GM21786 (cell line): ENCODE results near the gene ARHGEF37.

ENCODE experiments used
- ATAC-seq: cut with Tn5 transposase; IDR thresholded peaks from one replicate; pipeline ENCODE4 v1.9.1; 2021; ENCODE audit not compliant: unreplicated experiment

ARHGEF37 gene

DNA sequence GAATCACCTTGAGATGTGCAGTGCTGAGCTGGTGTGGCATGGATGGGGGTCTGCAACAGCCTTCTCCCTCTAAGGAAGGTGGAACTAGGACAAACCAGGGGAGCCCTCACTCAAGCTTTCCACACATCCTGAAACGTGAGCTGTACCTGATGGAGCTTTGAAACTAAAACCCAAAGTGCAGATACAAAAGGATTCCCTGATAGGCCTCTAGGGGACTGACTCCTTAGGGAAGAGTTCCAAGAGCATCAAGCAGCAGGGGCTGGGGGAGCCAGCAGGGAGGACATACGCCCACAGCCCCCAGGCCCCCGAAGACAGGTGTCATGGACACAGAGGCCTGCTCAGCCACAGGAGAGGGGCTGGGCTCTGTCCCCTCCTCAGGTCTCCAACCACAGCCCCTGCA lies 17.7 kb downstream of the ARHGEF37 start:
- no peak for ATAC-seq

DNA sequence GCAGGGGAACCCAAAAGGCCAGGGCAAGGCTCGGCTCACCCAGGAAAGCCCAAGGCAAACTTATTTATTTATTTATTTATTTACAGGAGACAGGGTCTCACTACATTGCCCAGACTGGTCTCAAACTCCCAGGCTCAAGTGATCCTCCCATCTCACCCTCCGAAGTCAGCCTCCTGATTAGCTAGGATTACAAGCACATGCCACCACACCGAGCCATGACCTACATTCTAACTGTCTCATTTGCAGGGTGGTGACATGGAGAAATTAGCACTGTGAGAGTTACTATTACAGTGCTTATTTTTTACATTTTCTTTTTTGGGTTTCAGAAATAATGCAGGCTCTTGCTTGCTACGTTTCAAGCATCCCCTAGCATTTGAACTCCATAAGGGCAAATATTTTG lies 18.1 kb downstream of the ARHGEF37 start:
- ATAC-seq, result no peak

DNA sequence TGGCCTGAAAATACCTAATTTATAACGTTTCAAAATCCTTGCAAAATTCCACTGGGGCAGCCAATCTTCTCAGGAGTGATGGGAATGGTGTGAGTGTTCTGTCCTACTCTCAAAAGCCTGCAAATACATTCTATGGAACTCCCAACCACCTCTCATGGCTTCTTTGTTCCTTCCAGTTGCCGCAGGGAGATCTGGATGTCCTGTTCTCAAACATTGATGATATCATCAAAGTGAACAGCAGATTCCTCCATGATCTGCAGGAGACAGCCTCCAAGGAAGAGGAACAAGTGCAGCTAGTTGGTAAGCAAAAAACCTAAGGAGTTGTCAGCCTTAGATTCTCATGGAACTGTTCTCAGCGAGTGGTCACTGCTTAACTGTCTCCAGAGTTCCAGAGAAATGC lies 19.6 kb downstream of the ARHGEF37 start:
- ATAC-seq, result no peak

DNA sequence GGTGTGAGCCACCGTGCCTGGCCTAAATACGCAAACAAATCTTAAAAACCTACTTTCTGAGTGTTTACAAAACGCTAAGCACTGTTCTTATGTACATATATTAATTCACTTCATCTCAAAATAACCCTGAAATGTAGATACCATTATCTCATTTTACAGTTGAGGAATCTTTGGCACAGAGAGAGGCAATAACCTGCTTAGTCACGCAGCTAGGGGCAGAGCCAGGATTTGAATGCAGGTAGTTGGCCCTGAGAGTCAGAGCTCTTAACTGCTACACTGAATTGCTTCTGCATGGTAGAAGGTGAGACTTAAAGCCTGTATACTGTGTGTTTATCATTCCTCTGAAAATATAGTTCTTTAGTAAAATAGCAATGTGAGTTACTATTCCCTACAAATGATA lies 21.9 kb downstream of the ARHGEF37 start:
- no peak for ATAC-seq

DNA sequence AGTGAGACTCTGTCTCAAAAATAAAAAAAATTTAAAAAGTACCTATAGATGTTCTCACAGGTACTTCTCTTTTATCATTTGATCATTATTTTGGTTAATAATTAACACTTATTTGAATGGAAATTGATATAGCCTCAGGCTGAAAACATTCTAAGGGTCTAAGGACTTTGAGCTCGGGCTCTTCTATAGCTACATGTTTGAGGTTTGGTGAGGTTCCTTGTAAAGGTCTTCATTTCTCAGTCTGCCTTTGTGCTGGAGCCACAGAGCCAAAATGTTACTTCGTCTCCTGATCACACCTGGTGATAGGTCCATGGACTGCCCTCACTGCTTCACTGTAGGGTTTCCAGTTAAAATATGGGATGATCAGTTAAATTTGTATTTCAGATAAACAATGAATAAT lies 22.6 kb downstream of the ARHGEF37 start:
- ATAC-seq, result no peak

DNA sequence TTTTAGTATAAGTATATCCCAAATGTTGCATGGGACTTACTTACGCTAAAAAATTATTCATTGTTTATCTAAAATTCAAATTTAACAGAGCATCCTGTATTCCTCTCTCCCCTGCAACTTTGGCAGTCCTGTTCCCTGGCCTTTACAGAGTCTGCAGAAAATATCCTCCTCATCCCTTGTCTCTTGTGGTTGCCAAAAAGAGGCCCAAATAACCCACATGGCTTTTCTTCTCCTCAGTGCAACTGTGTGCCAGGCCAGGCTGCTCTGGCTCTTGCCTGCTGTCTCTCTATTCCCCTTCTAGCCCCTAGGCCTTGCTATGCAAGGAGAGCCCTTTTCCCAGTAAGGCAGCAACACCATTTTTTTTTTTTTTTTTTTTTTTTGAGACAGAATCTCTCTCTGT lies 23.0 kb downstream of the ARHGEF37 start:
- ATAC-seq, result no peak

DNA sequence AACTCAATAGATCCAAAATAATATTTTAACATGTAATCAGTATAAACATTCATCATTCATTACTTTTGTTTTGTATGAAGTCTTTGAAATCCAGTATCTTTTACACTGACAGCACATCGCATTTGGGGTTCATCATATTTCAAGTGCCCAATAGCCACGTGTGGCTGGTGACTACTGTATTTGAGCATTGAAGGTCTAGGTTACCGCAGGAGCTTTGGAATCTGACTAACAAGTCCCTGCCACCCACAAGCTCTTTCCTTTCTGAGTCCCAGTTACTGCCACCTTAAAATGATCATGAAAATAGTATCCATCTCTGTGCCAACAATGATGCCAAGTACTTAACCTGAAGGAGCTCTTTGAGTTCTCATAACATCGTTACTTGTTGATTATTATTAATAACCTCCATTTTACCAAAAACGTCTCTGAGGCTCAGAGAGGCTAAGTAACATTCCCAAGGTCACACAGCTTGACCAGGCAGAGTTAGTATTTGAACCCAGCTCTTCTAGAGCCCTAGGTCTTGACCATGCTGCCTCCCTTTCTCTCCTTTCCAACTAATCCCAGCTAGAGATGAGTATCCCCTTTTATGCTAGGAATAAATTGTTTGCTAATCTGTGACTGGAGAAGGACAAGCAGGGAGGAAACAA lies 24.2 kb downstream of the ARHGEF37 start:
- no peak for ATAC-seq

DNA sequence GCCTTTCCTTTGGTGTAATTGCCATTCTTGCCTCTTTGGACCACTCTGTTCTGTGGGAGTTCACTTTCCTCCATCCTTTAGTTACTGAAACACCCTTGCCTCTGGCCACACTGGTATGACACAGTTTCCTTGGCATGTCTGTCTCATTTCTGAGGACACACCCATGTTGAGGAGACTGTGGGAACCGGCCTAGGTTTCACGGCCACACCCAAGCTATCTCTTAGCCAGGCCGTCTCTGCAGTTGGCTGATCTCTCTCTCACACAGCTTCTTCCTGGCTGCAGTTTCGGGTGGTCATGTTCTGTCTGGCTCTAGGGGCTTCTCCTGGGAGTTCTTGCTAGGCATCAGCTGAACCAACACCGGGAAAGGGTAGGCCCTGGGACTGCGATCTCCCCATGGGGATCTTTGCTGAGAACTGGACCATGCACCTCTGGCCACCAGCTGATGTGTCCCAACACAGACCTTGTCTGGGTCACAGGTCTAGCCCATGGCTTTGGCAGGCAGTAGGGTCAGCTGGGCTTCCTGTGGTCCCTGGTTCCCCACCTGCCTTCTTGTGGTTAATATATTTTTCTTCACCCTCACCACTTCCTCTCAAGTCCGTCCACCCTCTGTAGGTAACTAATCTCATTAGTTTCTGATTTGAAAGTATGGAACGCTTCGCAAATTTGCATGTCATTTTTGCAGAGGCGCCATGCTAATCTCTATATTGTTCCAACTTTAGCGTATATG lies 24.9 kb downstream of the ARHGEF37 start:
- peak; percentile 91 for ATAC-seq

DNA sequence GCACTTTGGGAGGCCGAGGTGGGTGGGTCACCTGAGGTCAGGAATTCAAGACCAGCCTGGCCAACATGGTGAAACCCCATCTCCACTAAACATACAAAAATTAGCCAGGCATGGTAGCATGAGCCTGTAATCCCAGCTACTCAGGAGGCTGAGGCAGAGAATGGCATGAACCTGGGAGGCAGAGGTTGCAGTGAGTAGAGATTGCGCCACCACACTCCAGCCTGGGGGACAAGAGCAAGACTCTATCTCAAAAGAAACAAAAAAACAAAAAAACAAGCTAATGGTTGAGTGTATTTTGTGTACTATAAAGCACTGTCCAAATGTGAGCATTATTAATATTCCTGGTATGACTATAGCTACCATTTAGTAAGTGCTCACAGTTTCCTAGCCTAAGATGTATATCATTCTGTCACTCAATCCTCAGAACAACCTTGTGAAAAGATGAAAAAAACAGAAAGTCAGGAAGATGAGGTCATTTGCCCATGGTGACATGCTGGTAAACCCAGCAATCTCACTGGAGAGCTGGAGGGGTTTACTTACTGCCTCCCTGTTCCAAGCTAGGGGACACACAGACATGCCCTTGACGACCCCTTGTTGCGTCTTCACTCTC lies 27.7 kb downstream of the ARHGEF37 start:
- ATAC-seq, result no peak

DNA sequence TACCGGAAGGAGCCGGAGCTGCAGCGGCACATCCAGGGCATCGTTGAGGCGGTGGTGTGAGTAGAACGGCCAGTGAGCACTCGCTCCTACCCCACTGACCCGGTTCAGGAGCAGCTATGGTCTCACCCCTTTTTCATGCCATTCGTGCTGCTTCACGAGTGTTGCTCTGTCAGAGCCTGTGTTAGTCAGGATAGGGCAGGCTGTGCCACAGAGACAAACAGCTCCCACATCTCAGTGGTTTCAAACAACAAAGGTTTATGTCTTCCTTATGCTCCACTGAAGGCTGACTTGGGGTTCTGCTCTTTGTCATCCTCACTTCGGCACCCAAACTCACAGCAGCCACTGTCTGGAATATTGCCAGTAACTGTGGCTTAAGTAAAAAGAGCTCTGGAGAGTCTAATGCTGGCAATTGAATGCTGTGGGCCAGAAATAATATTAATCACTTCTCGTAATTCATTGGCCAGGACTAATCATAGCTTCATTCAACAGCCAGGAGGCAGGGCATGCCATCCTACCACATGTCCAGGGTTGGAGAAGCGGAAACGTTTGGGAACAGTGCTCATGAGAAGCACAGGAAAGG lies 28.4 kb downstream of the ARHGEF37 start:
- ATAC-seq, result no peak

DNA sequence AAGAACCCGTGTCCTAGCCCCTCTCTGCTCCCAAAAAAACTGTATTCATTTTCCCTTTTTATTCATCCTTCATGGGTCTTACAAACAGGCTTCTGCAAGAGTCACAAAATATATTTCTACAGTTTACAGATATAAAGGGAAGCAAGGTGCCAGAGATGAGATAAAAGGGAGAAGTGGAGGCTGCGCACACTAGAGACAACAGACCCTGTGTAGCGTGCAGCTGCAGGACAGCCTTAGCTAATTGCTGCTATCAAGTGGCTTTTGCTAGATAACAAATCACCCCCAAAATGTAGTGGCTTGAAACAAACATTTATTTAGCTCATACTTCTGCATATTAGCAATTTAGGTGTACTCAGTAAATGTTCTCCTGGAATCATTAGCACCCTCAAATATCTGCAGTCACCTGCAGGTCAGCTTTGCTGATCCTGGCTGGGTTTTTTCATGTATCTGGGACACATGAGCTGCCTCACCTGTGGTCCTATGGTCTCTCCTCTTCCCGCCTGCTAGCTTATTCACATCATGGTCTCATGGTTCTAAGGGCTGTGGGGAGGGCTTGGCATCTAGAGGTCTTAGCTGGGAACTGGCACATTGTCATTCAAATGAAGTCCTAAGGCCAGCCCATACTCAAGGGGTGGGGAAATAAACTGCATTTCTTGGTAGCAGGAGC lies 29.4 kb downstream of the ARHGEF37 start:
- no peak for ATAC-seq

DNA sequence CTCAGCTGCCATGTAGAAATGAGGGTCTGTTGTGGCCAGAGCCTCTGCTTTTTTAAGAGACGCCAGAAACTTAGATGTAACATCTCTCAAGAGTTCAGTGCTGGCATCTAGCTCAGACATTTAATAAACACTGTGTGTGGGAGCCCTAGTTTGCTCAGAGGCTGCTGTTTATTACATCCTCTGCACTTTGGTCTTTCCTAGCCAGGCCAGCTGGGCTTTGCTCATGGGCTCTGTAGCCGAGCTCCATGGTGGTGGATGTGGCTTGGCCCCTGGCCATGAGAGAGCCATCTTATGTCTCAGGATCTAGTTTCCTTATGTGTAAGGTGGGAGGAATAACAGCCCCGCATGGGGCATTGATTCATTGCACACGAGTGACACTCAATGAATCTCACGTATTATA lies 30.0 kb downstream of the ARHGEF37 start:
- no peak for ATAC-seq

DNA sequence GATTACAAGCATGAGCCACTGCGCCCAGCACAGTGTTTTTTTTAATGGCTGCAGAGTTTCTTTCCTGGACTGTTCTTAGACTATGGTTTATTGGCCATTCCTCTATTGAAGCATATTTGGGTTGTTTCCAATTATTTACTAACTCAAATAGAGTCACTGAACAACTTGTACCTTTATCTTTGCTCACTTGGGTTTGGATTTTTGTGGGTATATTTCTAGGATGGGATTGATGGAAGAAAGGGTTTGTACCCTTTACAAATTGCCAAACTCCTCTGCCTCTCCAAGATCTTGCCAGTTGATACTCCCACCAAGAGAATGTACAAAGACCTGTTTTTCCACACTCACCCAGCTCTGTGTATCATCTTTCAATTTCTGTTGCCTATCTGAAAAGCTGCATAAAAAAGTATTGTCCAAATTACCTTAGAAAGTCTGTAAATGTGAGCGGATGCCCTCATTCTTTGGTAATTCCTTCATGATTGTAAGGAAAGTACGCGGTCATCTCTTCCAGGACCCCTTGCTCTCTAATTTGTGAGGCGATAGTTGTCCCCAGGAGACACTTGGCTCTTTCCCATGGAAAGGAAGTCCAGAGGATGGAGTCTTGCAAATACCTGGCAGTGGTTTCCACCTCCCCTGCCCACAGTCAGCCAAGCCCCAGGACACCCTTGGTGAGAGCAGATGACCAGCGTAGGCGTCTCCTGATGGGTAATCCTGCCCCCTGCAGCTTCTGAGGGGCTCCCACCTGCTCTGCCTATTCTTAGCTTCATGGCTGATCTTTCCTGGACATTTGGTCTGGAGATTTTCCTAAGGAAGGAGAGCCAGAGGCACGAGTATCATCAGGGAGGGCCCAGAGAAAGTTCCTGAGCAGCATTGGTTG lies 33.0 kb downstream of the ARHGEF37 start:
- ATAC-seq, result no peak

DNA sequence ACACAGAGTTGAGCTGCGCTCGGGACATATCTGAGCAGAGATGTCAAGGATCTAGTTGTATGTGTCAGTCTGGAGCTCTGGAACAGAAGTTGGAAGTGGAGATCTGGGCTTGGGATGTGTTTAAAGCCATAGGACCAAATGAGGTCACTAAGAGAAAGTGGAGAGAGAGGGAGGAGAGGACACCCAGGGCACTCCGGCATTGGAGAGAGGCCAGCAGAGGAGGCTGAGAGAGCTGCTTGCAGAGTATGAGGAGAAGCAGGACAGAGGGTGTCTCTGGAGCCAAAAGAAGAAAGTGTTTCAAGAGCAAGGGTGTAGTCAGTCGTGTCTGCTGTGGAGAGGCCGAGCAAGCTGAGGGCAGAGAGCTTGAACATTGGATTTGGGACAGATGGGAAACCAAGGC lies 34.7 kb downstream of the ARHGEF37 start:
- no peak for ATAC-seq

DNA sequence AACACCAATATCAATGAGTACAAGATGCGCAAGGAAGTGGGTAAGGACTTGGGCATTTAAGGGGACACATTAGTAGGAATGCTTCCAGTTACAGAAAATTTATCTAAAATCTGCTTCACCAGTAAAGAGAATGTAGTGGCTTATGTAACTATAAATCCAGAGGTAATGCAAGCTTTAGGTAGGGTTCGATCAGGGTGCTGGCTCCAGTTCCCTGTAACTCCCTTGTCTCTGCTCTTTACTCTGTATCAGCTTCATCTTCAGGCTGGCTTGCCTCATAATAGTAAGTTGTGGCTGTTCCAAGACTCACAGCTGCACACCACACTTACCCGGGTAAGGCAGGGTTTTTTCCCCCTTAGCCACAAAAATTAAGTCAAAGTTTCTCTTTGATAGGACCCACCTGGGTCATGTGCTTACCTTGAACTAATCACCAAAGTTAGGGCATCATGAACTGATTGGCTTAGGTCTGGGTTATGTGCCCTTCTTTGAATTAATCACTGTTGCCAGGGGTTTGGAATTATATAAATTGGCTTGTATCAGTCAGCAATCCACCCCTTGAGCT lies 35.5 kb downstream of the ARHGEF37 start:
- ATAC-seq, result peak; percentile 74

DNA sequence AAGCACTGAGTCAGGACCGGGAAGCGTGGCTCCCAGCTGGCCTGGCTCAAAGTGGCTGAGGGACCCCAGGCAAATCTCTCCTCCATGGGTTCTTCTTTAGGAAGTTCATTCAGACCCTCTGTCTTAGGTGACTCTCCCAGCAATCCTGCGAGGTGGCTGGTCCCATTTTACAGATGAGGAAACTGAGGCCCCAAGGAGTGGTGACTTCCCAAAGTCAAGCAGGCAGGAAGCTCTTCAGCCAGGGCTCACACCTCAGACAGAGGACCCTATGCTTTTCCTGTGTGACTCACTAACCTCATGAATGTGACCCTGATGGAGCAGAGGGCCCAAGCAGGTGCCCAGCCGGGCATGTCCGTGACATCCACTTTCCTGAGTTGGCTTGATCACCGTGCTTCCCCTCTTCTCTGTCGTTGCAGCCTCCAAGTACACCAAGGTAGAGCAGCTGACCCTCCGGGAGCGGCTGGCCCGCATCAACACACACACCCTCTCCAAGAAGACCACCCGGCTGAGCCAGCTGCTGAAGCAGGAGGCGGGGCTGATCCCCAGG lies 36.5 kb downstream of the ARHGEF37 start:
- peak; percentile 29 for ATAC-seq

DNA sequence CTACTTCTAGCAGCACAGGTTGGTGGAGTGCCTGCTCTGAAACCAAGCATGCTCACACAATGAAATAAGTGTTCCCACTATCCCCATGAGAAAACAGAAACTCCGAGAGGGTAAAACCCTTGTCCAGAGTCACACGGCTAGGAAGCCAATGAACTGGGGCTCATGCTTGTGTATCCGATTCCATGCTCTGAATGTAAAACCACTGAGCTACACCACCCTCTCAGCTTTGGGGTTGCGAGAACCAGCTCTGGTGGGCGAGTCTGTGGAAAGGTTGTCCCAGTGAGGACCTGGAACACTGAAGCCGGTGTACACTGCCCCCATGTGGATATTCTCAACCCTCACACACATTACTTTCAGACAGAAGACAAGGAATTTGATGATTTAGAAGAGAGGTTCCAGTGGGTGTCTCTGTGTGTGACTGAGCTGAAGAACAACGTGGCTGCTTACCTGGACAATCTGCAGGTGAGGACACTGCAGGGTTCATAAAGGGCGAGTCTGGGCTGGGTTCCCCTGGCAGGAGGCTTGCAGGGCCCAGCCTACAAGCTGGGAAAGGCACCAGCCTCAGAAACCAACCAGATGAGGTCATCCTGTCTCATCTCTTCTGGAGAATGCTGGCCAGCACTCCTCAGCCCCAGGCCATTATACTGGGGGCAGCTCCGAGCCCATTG lies 37.4 kb downstream of the ARHGEF37 start:
- peak; percentile 36 for ATAC-seq

DNA sequence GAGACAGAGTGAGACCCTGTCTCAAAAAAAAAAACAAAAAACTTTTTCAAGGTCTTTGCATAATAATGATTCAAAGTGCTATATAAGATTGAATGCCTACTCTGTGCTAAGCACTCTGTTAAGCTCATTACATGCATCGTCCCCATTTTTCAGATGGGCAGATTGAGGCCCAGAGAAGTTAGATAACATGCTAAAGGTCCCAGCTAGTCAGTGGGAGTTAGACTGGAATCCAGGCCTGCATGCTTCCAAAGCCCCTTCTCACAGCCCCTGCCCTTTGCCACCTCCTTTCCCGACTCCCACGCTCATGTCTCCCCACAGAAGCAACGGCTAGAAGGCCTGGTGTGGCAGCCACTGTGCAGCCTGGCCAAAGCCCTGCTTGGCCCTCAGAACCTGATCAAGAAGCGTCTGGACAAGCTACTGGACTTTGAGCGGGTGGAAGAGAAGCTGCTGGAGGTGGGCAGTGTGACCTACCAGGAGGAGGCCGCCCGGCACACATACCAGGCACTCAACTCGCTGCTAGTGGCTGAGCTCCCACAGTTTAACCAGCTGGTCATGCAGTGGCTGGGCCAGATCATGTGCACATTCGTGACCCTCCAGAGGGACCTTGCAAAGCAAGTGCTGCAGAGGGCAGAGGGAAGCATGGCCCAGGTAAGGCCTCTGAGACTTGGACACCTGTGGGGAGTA lies 40.3 kb downstream of the ARHGEF37 start:
- no peak for ATAC-seq

DNA sequence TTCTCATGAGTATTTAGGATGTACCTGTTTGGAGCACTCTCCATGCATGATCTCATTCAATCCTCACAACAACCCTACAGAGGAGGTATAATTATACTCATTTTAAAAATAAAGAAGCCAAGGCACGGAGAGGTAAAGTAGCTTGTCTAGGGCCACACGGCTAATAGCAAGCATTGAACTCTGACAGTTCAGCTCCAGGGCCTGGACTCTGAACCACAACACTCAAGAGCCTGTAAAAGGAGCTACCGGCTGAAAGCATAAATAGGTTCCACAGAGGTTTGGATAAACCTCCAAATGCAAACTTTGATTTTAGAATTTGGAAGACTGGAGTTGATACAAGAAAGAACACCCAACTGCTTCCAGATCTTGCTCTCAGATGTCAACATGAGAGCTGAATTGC lies 41.2 kb downstream of the ARHGEF37 start:
- no peak for ATAC-seq
